NCI-H510A treated with DMSO at 0.1 percent for 48 hours (cell line): ENCODE data around the gene NRXN3.

Experiments
- DNase-seq: peaks from one replicate; lab custom pipeline; 2025; lab: John Stamatoyannopoulos, UW

NRXN3 gene

GRCh38 chr14:78933948-78934524 lies 763.9 kb downstream of the NRXN3 start:
- DNase-seq: peak; percentile 13

- DNase-seq: no peak
Observed at GRCh38 chr14:78946949-78947348, 776.8 kb downstream of the NRXN3 start.

GRCh38 chr14:78947681-78948080 lies 777.5 kb downstream of the NRXN3 start:
- DNase-seq: no peak

GRCh38 chr14:78950649-78951048 lies 780.5 kb downstream of the NRXN3 start:
- DNase-seq: no peak

GRCh38 chr14:78951602-78952001 lies 781.4 kb downstream of the NRXN3 start:
- DNase-seq: no peak

- DNase-seq: peak; percentile 56
Observed at GRCh38 chr14:78959674-78960264, 789.6 kb downstream of the NRXN3 start.

GRCh38 chr14:78967111-78967809 lies 797.1 kb downstream of the NRXN3 start:
- DNase-seq: no peak

GRCh38 chr14:78968265-78968664 lies 798.1 kb downstream of the NRXN3 start:
- DNase-seq: no peak

- DNase-seq: no peak
Observed at GRCh38 chr14:78970677-78971076, 800.5 kb downstream of the NRXN3 start.

GRCh38 chr14:78972440-78972839 lies 802.3 kb downstream of the NRXN3 start:
- no peak for DNase-seq

- DNase-seq: no peak
Observed at GRCh38 chr14:78974691-78975090, 804.5 kb downstream of the NRXN3 start.

GRCh38 chr14:78975734-78976133 lies 805.6 kb downstream of the NRXN3 start:
- no peak for DNase-seq

- DNase-seq: no peak
Observed at GRCh38 chr14:78978896-78979295, 808.7 kb downstream of the NRXN3 start.

GRCh38 chr14:78982551-78982950 lies 812.4 kb downstream of the NRXN3 start:
- no peak for DNase-seq

GRCh38 chr14:78983126-78983525 lies 813.0 kb downstream of the NRXN3 start:
- no peak for DNase-seq

GRCh38 chr14:78985668-78986381 lies 815.7 kb downstream of the NRXN3 start:
- no peak for DNase-seq

- DNase-seq: no peak
Observed at GRCh38 chr14:78986989-78987388, 816.8 kb downstream of the NRXN3 start.

- no peak for DNase-seq
Observed at GRCh38 chr14:78989221-78989620, 819.0 kb downstream of the NRXN3 start.

- no peak for DNase-seq
Observed at GRCh38 chr14:78992867-78993266, 822.7 kb downstream of the NRXN3 start.

- DNase-seq: peak; percentile 18
Observed at GRCh38 chr14:78997811-78998210, 827.6 kb downstream of the NRXN3 start.

- no peak for DNase-seq
Observed at GRCh38 chr14:79009286-79009685, 839.1 kb downstream of the NRXN3 start.

- DNase-seq: peak; percentile 95
Observed at GRCh38 chr14:79011091-79011919, 841.1 kb downstream of the NRXN3 start.
